ENCODE measurements around the gene RAB31.

DNA sequence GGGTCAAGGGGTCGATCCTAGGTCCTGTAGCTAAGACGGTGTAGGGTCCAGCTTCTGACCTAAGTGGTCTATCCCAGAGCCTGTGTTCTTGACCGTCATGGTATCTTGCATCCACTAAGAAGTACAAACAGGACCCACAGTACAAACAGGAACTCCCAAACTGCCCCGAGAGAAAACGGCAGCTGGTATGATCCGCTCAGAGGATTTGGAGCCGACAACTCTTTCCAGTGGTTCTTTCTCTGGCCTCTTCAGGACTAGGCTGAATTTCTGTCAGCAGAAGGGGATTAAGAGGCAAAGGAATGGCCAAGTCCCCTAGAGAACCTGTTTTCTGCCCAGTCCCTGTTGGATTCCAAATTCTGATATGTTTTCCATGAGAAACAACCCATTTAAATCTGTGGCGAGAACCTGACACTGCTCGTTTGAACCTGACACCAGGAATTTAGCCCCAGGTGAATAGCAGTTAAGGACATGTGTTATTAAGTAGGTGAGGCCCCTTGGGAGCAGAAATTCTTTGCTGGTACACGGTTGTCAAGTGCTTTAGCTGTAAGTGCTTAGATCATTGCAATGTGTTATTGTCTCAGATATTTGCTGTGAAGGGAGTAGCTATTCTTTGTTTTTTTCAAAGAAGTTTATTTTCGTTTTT is 127.1 kb downstream of the RAB31 start:
- TF ChIP-seq EZH2 (IDR thresholded peaks at IDR 0.05; ENCODE audit: borderline replicate concordance, insufficient read depth, low read length, poor library complexity, severe bottlenecking), result no peak
- TF ChIP-seq POLR2AphosphoS5 (IDR thresholded peaks at IDR 0.05), result peak; percentile 54
- TF ChIP-seq, protein P1, sequence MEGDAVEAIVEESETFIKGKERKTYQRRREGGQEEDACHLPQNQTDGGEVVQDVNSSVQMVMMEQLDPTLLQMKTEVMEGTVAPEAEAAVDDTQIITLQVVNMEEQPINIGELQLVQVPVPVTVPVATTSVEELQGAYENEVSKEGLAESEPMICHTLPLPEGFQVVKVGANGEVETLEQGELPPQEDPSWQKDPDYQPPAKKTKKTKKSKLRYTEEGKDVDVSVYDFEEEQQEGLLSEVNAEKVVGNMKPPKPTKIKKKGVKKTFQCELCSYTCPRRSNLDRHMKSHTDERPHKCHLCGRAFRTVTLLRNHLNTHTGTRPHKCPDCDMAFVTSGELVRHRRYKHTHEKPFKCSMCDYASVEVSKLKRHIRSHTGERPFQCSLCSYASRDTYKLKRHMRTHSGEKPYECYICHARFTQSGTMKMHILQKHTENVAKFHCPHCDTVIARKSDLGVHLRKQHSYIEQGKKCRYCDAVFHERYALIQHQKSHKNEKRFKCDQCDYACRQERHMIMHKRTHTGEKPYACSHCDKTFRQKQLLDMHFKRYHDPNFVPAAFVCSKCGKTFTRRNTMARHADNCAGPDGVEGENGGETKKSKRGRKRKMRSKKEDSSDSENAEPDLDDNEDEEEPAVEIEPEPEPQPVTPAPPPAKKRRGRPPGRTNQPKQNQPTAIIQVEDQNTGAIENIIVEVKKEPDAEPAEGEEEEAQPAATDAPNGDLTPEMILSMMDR (IDR thresholded peaks at IDR 0.05; ENCODE audit: poor library complexity, severe bottlenecking), result no peak
- TF ChIP-seq, protein P2, sequence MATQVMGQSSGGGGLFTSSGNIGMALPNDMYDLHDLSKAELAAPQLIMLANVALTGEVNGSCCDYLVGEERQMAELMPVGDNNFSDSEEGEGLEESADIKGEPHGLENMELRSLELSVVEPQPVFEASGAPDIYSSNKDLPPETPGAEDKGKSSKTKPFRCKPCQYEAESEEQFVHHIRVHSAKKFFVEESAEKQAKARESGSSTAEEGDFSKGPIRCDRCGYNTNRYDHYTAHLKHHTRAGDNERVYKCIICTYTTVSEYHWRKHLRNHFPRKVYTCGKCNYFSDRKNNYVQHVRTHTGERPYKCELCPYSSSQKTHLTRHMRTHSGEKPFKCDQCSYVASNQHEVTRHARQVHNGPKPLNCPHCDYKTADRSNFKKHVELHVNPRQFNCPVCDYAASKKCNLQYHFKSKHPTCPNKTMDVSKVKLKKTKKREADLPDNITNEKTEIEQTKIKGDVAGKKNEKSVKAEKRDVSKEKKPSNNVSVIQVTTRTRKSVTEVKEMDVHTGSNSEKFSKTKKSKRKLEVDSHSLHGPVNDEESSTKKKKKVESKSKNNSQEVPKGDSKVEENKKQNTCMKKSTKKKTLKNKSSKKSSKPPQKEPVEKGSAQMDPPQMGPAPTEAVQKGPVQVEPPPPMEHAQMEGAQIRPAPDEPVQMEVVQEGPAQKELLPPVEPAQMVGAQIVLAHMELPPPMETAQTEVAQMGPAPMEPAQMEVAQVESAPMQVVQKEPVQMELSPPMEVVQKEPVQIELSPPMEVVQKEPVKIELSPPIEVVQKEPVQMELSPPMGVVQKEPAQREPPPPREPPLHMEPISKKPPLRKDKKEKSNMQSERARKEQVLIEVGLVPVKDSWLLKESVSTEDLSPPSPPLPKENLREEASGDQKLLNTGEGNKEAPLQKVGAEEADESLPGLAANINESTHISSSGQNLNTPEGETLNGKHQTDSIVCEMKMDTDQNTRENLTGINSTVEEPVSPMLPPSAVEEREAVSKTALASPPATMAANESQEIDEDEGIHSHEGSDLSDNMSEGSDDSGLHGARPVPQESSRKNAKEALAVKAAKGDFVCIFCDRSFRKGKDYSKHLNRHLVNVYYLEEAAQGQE (IDR thresholded peaks at IDR 0.05; ENCODE audit: borderline replicate concordance), result no peak
- TF ChIP-seq EP300 (conservative IDR thresholded peaks at IDR 0.05; ENCODE audit: poor library complexity, severe bottlenecking), result no peak
- no peak for TF ChIP-seq SMC3 (conservative IDR thresholded peaks at IDR 0.05; ENCODE audit: poor library complexity)

All from neural cell (in vitro differentiated cells).